Ovary (tissue), 9 donors: ENCODE measurements around the gene CPZ. TPM values are rescaled to one million over a fixed set of nuclear protein-coding genes. Genes with fewer than 3 reads are reported as not detected.

Experiments used
- DNase-seq, 5 donors: peaks; one replicate each; pipeline ENCODE4 v3.0.0-alpha.2; 2019 to 2020
- H3K27ac ChIP-seq, 2 donors: fragments of 200-600 bp; one replicate each; pipeline versions ENCODE4 v1.5.1 to v1.8.0; 2019 to 2022
- H3K27me3 ChIP-seq: fragments of 200-600 bp; one replicate; pipeline ENCODE4 v1.8.0; 2022
- H3K36me3 ChIP-seq: fragments of 200-600 bp; sonication (generic); one replicate; pipeline ENCODE4 v1.5.1; 2019
- H3K4me1 ChIP-seq: one replicate; pipeline ENCODE4 v1.8.1; 2013; ENCODE audit warnings: mild to moderate bottlenecking, moderate library complexity; ENCODE audit not compliant: insufficient read depth
- H3K4me3 ChIP-seq: fragments of 200-600 bp; sonication (generic); one replicate; pipeline ENCODE4 v1.5.1; 2017
- H3K9me3 ChIP-seq, 2 donors: fragments of 200-600 bp in 1 of 2; sonication (generic) in 1 of 2; one replicate each; pipeline versions ENCODE4 v1.5.1 to v1.8.1; 2013 to 2019; ENCODE audit warnings: mild to moderate bottlenecking in 1 of 2, moderate library complexity in 1 of 2
- EP300 ChIP-seq: sonication (generic); formaldehyde crosslinking; IDR thresholded peaks from one replicate; pipeline ENCODE4 v1.6.1; 2017; ENCODE audit warnings: antibody characterized with exemption
- POLR2A ChIP-seq: fragments of 450-650 bp; IDR thresholded peaks from one replicate; pipeline ENCODE4 v1.6.1; 2017; ENCODE audit warnings: antibody characterized with exemption, mild to moderate bottlenecking, moderate library complexity
- WGBS, 3 donors: extraction: QIAGEN DNeasy Blood & Tissue Kit in 1 of 3; methylation state at CpG; one replicate each; pipeline versions ENCODE4 v1.1.5 to v1.1.7; 2013 to 2017; 5-methylcytosine and 5-hydroxymethylcytosine counted together
- intact Hi-C, 4 donors: fragments of 100-400 bp; cut with DNase I; formaldehyde crosslinking; loops; one replicate each; pipeline versions ENCODE4 v1.11.0 to v1.15.1; 2022 to 2023
- polyA plus RNA-seq, 2 donors: library from polyadenylated mRNA; stranded (reverse); fragments of 200-250 nt in 1 of 2; fragments of 350-450 nt in 1 of 2; fragmentation: Illumina TruSeq in 1 of 2; extraction: RNeasy Lipid Tissue Mini Kit (QIAGEN cat#74804) in 1 of 2; gene quantifications; one replicate each; pipeline ENCODE4 v1.2.3, GENCODE V29; 2013 to 2014
- total RNA-seq, 7 donors: library from RNA; depleted of rRNA in 2 of 7; stranded (reverse); fragments of >200 nt in 2 of 7; fragmentation: NEBNext Ultra II Directional in 3 of 7; extraction: Animal tissue kit (Norgen Biotek cat#: 25700) in 3 of 7; gene quantifications; one replicate each; pipeline versions ENCODE4 v1.1.0 to v1.2.4, GENCODE V29; 2016 to 2023
- TF ChIP-seq, protein P1 (sequence below), 3 donors: fragments of 450-650 bp in 2 of 3; fragments of 200-600 bp in 1 of 3; IDR thresholded peaks; one replicate each; pipeline versions ENCODE4 v1.5.1 to v1.8.0; 2016 to 2022; ENCODE audit warnings: antibody characterized with exemption in 3 of 3, mild to moderate bottlenecking in 1 of 3
- donor health status: DM: no; HTN: no; CAD: no; lungs with moderate emphysema.
- donor health status: DM: no; HTN: no; CAD: no.
- donor health status: Bipolar disorder and iron deficiency.
- donor health status: DM: yes; HTN: yes; CAD: no.
- donor health status: DM: no; HTN: no; CAD: no.
- donor health status: DM: yes; HTN: yes; CAD: no.

Gene CPZ
- total and polyA plus RNA-seq, 9 donors, result 51.0 to 212 (median 129) TPM

DNA sequence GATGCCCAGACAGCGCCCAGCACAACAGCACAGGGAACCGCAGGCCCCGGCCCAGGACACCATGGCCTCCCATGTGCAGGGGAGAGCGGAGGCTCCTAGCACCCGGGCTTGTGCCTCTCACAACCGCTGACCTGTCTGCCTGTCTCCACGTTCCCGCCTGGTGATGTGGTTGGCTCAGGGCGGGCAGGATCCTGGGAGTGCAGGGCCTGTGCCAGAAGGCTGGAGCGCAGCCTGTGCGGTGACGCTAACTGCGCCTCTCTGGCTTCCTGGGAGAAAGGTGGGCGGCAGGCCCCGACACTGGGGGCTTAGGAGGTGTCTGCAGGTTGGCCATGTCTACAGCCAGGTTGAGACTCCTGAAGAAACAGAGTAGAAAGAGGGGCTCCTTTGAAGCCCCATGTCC, 48.7 kb downstream of the CPZ start:
- Histone ChIP-seq H3K27ac (no peak overlapping the region), H3K4me1 (no peaks in the 10 kb centered on the region), H3K9me3 (no peaks in the 10 kb centered on the region), H3K4me3 (no peak overlapping the region), H3K36me3 (no peaks in the 10 kb centered on the region), H3K27me3 (no peaks in the 10 kb centered on the region)
- peak in 1 of 5 donors; percentile 15 for DNase-seq
- TF ChIP-seq POLR2A, result no peak
- no peak for TF ChIP-seq EP300
- TF ChIP-seq, protein P1, sequence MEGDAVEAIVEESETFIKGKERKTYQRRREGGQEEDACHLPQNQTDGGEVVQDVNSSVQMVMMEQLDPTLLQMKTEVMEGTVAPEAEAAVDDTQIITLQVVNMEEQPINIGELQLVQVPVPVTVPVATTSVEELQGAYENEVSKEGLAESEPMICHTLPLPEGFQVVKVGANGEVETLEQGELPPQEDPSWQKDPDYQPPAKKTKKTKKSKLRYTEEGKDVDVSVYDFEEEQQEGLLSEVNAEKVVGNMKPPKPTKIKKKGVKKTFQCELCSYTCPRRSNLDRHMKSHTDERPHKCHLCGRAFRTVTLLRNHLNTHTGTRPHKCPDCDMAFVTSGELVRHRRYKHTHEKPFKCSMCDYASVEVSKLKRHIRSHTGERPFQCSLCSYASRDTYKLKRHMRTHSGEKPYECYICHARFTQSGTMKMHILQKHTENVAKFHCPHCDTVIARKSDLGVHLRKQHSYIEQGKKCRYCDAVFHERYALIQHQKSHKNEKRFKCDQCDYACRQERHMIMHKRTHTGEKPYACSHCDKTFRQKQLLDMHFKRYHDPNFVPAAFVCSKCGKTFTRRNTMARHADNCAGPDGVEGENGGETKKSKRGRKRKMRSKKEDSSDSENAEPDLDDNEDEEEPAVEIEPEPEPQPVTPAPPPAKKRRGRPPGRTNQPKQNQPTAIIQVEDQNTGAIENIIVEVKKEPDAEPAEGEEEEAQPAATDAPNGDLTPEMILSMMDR (IDR thresholded peaks at IDR 0.05), result no peak
- intact Hi-C loops, result no loop called here
- WGBS, 3 donors, result 92 to 96% (median 93%) methylated on average over 15 of the region's 15 CpGs

DNA sequence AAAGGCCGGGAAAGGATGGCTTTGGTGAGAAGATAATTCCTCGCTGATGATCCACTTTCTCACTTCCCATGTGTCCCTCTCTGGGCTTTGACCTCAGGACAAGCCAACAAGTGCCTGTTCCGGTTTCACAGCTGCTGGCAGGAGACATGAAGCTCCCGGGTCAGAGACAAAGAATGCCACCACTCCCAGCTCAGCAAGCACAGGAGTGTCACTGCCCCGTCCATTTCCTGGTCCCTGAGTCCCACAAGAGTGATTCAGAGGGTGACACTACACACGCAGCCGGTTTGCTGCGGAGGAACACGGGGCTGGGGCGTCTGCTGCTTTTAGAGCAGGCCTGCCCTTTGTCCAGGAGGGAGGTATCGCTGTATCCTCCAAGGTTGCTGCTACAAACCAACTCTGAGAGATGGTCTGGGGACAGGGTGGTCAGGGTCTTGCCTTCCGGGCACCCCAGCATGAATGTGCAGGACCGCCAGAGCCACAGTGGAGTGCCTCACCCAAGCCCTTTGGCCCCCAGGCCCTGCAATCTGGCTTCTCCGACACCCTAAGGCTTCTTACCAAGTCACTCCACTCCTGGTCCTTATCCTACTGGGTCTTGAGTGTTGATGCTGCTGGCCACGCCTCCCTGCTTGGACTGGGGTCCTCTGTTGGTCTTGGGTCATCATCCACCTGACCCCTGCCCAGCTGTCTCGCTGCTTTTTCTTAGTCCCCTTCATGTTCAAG, 49.5 kb downstream of the CPZ start:
- Histone ChIP-seq H3K27me3 (no peaks in the 10 kb centered on the region), H3K4me3 (no peak overlapping the region), H3K27ac (no peak overlapping the region), H3K4me1 (no peaks in the 10 kb centered on the region), H3K9me3 (no peaks in the 10 kb centered on the region), H3K36me3 (no peaks in the 10 kb centered on the region)
- intact Hi-C loops, result no loop called here
- DNase-seq, result peak in 1 of 5 donors; percentile 18
- no peak for TF ChIP-seq POLR2A
- TF ChIP-seq, protein P1 (IDR thresholded peaks at IDR 0.05), result no peak
- TF ChIP-seq EP300, result no peak
- 84 to 88% (median 85%) methylated on average over 16 of the region's 16 CpGs for WGBS, 3 donors

DNA sequence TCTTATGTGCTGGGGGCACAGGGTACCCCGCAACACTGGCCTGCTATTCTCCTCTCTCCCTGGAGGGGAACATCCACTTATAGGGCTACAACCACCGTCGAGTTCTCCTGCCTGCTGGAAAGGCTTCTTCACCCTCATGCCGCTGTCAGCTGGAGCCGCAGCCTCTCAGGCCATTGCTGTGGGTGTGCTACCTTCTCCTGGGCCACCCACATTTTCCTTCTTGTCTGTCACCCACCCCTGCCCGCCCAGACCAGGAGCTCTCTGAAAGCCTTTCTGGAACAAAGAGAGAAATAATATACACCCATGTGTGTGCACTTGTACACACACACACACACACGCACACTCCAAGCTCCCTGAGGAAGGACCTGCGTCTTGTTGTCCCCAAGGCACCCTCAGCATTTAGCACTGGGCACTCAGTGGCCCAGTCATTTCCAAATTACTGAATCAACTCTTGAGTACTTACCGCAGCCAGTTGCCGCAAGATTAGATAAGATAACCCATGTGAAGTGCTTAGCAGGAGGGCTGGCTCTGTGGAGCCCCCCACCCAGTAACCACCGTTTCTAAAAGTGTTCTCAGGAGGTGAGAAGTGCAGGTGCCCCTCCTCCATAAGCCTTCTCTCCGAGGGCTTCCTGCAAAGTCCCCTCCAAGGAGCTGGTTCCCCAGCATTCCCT, 50.2 kb downstream of the CPZ start:
- H3K27ac ChIP-seq, result no peak overlapping the region
- no peak for TF ChIP-seq POLR2A
- no peak for TF ChIP-seq EP300
- TF ChIP-seq, protein P1 (IDR thresholded peaks at IDR 0.05), result no peak
- H3K4me3 ChIP-seq, result no peak overlapping the region
- H3K4me1 ChIP-seq, result no peaks in the 10 kb centered on the region
- DNase-seq, result peak in 1 of 5 donors; percentile 6
- H3K9me3 ChIP-seq, result no peaks in the 10 kb centered on the region
- H3K36me3 ChIP-seq, result no peaks in the 10 kb centered on the region
- no peaks in the 10 kb centered on the region for H3K27me3 ChIP-seq
- WGBS, 3 donors, result 69 to 77% (median 72%) methylated on average over 11 to 12 of the region's 12 CpGs
- intact Hi-C loops, result no loop called here

DNA sequence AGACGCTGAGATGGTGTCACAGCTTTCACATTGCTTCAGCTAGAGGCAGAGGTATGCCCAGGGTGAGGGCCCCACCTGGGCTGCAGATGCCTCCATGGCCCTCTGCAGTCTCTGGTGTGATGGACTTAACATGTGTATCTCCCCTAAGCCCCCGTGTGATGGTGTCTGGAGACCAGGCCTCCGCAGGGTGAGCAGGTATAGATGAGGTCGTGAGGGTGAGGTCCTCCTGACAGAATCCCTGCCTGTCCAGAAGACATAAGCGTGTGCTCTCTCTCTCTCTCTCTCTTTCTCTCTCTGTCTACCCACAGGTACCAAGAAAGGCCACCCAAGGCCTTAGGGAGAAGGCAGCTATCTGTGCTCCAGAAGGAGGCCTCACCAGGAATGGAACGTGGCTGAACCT, 50.9 kb downstream of the CPZ start:
- Histone ChIP-seq H3K4me3 (no peak overlapping the region), H3K36me3 (no peaks in the 10 kb centered on the region), H3K9me3 (no peaks in the 10 kb centered on the region), H3K27me3 (no peaks in the 10 kb centered on the region), H3K4me1 (no peaks in the 10 kb centered on the region), H3K27ac (no peak overlapping the region)
- TF ChIP-seq POLR2A (no peak), EP300 (no peak)
- TF ChIP-seq, protein P1 (IDR thresholded peaks at IDR 0.05), result no peak
- DNase-seq, result peak in 1 of 5 donors; percentile 3
- 75 to 78% (median 75%) methylated on average over 6 of the region's 6 CpGs for WGBS, 3 donors
- intact Hi-C loops, result no loop called here
